ENCODE measurements around the gene OR51B6.

GRCh38 chr11:5394091-5394490 is 42.8 kb downstream of the OR51B6 start:
- TF ChIP-seq CTCF (CRISPR knock-in tag; IDR thresholded peaks at IDR 0.05) (no peak), ZMYM3 (CRISPR knock-in tag; IDR thresholded peaks at IDR 0.05) (no peak), SRSF1 (optimal IDR thresholded peaks at IDR 0.05; ENCODE audit: low read depth, low read length) (no peak), MXD4 (CRISPR knock-in tag; IDR thresholded peaks at IDR 0.05) (no peak), RAD21 (CRISPR knock-in tag; IDR thresholded peaks at IDR 0.05) (no peak)
